Measurements from ENCODE around the gene NFIX. TPM values are rescaled to one million over a fixed set of nuclear protein-coding genes. Genes with fewer than 3 reads are reported as not detected.

The NFIX gene
- total and polyA plus RNA-seq, 2 donors (not counting 3 experiments of a cell fraction or from before 2014, with no cell fraction given), result 9.8 to 37.7 TPM

DNA sequence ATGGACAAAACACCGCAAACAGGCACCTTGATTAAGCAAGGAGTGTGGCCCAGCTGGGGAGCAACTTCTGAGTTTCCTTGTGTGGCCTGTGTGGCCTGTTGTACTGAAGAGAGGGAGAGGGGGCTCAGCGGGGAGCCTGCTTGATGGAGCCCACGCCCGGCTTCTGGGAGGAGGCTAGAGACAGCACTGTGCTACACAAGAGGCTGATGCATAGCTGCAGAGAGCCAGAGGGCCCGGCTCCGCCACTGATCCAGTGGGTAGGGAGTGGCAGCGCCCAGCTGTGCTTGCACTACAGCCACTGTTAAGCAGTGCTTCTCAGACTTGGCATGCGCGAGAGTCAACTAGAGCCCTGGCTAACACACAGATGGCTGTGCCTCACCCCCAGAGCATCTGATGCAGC is 88.4 kb downstream of the NFIX start:
- no peaks in the 10 kb centered on the region for H3K9me3 ChIP-seq (replicated peaks; ENCODE audit: control insufficient read depth, insufficient read depth, low read length)
- H3K27ac ChIP-seq (ENCODE audit: insufficient read depth, low read depth, low read length), result no peak overlapping the region
- H3K4me2 ChIP-seq (ENCODE audit: insufficient read depth, low read length), result no peak overlapping the region
- no peaks in the 10 kb centered on the region for H4K20me1 ChIP-seq (replicated peaks; ENCODE audit: control insufficient read depth, extremely low read depth, insufficient read depth, low read length)
- H3K4me3 ChIP-seq (replicated peaks in 1 of 3; ENCODE audit: insufficient read depth in 1 of 3, low read depth in 1 of 3, low read length in 3 of 3), result no peak overlapping the region
- H3K79me2 ChIP-seq (ENCODE audit: control insufficient read depth, insufficient read depth, low read length), result no peaks in the 10 kb centered on the region
- H3K27me3 ChIP-seq (ENCODE audit: control insufficient read depth in 2 of 2, insufficient read depth in 2 of 2, low read length in 2 of 2), result no peaks in the 10 kb centered on the region
- ChIA-PET CTCF (interaction anchor here (1.5 to 7.2 kb wide), 5 partner anchors 11 to 106 kb away, joined by 3 to 76 read pairs (median 16); no protein-coding TSS in a partner anchor), POLR2A (no interaction called here)
- no peak for TF ChIP-seq FOS (IDR thresholded peaks at IDR 0.05; ENCODE audit: borderline replicate concordance, insufficient read depth, low read length)
- no peak for TF ChIP-seq POLR2A (IDR thresholded peaks at IDR 0.05; ENCODE audit: low read depth, low read length)
- TF ChIP-seq MYC (IDR thresholded peaks at IDR 0.05; ENCODE audit: low read depth, low read length), result no peak
- TF ChIP-seq JUN (IDR thresholded peaks at IDR 0.05; ENCODE audit: borderline replicate concordance, insufficient read depth, insufficient read length, low read depth), result no peak
- no peak for TF ChIP-seq POLR2AphosphoS5 (IDR thresholded peaks at IDR 0.05; ENCODE audit: insufficient read depth, low read depth, low read length)
- TF ChIP-seq, protein P1, sequence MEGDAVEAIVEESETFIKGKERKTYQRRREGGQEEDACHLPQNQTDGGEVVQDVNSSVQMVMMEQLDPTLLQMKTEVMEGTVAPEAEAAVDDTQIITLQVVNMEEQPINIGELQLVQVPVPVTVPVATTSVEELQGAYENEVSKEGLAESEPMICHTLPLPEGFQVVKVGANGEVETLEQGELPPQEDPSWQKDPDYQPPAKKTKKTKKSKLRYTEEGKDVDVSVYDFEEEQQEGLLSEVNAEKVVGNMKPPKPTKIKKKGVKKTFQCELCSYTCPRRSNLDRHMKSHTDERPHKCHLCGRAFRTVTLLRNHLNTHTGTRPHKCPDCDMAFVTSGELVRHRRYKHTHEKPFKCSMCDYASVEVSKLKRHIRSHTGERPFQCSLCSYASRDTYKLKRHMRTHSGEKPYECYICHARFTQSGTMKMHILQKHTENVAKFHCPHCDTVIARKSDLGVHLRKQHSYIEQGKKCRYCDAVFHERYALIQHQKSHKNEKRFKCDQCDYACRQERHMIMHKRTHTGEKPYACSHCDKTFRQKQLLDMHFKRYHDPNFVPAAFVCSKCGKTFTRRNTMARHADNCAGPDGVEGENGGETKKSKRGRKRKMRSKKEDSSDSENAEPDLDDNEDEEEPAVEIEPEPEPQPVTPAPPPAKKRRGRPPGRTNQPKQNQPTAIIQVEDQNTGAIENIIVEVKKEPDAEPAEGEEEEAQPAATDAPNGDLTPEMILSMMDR (IDR thresholded peaks at IDR 0.05; ENCODE audit: extremely low read depth in 1 of 2, insufficient read depth in 1 of 2, low read depth in 1 of 2, low read length in 2 of 2), result no peak
- no peak overlapping the region for H2AFZ ChIP-seq (ENCODE audit: low read depth, low read length)
- peaks cover 0 to 2% of the 10 kb centered on the region in 2 experiments for H3K36me3 ChIP-seq (ENCODE audit: control insufficient read depth in 2 of 2, extremely low read depth in 1 of 2, insufficient read depth in 2 of 2, low read length in 2 of 2)
- H3K9me1 ChIP-seq (replicated peaks; ENCODE audit: control insufficient read depth, extremely low read depth, insufficient read depth, low read length), result no peaks in the 10 kb centered on the region
- FAIRE-seq (no peak), DNase-seq (ENCODE audit: low read depth, low spot score) (no peak)
- no TSS peak for BruUV-seq (replicated peaks)
- dilution Hi-C loops (cut with MboI; ENCODE audit: extremely low pct_ligation_motif_present, low sequenced_read_pairs) (no loop called here), intact Hi-C loops (cut with micrococcal nuclease) (no loop called here)
- H3K9ac ChIP-seq (replicated peaks; ENCODE audit: extremely low read depth, insufficient read depth, low read length), result no peak overlapping the region
- H3K4me1 ChIP-seq (ENCODE audit: control insufficient read depth, extremely low read depth, insufficient read depth, low read length), result peaks cover 4% of the 10 kb centered on the region

DNA sequence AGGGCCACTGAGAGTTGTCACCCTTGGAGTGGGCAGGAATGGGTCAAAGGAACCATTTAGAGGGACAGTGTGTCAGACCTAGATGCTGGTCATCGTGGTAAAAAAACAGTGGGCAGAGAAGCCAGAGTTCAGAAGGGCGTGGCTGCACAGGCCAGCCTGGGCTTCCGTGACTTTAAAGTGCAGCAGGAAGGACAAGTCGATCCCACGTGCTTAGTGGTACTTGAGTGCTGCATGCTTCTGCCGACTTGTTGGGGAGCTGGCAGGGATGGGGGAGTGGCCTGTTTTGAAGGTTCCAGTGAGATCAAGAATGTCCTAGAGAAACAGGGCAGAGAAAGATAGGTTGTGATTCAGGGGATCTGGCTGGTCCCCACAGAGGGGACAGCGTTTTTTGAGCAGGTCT is 90.4 kb downstream of the NFIX start:
- Histone ChIP-seq H4K20me1 (replicated peaks; ENCODE audit: control insufficient read depth, extremely low read depth, insufficient read depth, low read length) (no peaks in the 10 kb centered on the region), H3K9me1 (replicated peaks; ENCODE audit: control insufficient read depth, extremely low read depth, insufficient read depth, low read length) (no peaks in the 10 kb centered on the region), H3K9me3 (replicated peaks; ENCODE audit: control insufficient read depth, insufficient read depth, low read length) (no peaks in the 10 kb centered on the region), H3K4me1 (ENCODE audit: control insufficient read depth, extremely low read depth, insufficient read depth, low read length) (no peaks in the 10 kb centered on the region), H3K79me2 (ENCODE audit: control insufficient read depth, insufficient read depth, low read length) (no peaks in the 10 kb centered on the region), H2AFZ (ENCODE audit: low read depth, low read length) (no peak overlapping the region), H3K4me3 (replicated peaks in 1 of 3; ENCODE audit: insufficient read depth in 1 of 3, low read depth in 1 of 3, low read length in 3 of 3) (no peak overlapping the region), H3K4me2 (ENCODE audit: insufficient read depth, low read length) (no peak overlapping the region), H3K27ac (ENCODE audit: insufficient read depth, low read depth, low read length) (no peak overlapping the region), H3K36me3 (ENCODE audit: control insufficient read depth in 2 of 2, extremely low read depth in 1 of 2, insufficient read depth in 2 of 2, low read length in 2 of 2) (peaks cover 0 to 2% of the 10 kb centered on the region in 2 experiments), H3K9ac (replicated peaks; ENCODE audit: extremely low read depth, insufficient read depth, low read length) (no peak overlapping the region), H3K27me3 (ENCODE audit: control insufficient read depth in 2 of 2, insufficient read depth in 2 of 2, low read length in 2 of 2) (no peaks in the 10 kb centered on the region)
- DNase-seq (ENCODE audit: low read depth, low spot score), result no peak
- no peak for FAIRE-seq
- dilution Hi-C loops (cut with MboI; ENCODE audit: extremely low pct_ligation_motif_present, low sequenced_read_pairs), result no loop called here
- BruUV-seq (replicated peaks), result no TSS peak
- POLR2A ChIA-PET, result no interaction called here
- TF ChIP-seq GATA2 (IDR thresholded peaks at IDR 0.05; ENCODE audit: insufficient read depth, insufficient read length, low read depth, low read length) (no peak), EZH2 (IDR thresholded peaks at IDR 0.05; ENCODE audit: borderline replicate concordance, low read depth, low read length, severe bottlenecking) (no peak), FOS (IDR thresholded peaks at IDR 0.05; ENCODE audit: borderline replicate concordance, insufficient read depth, low read length) (no peak), JUN (IDR thresholded peaks at IDR 0.05; ENCODE audit: borderline replicate concordance, insufficient read depth, insufficient read length, low read depth) (no peak), POLR2AphosphoS5 (IDR thresholded peaks at IDR 0.05; ENCODE audit: insufficient read depth, low read depth, low read length) (no peak), POLR2A (IDR thresholded peaks at IDR 0.05; ENCODE audit: low read depth, low read length) (no peak), MYC (IDR thresholded peaks at IDR 0.05; ENCODE audit: low read depth, low read length) (no peak)
- TF ChIP-seq, protein P1 (IDR thresholded peaks at IDR 0.05; ENCODE audit: extremely low read depth in 1 of 2, insufficient read depth in 1 of 2, low read depth in 1 of 2, low read length in 2 of 2), result no peak
- TF ChIP-seq, protein P2, sequence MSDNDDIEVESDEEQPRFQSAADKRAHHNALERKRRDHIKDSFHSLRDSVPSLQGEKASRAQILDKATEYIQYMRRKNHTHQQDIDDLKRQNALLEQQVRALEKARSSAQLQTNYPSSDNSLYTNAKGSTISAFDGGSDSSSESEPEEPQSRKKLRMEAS (IDR thresholded peaks at IDR 0.05; ENCODE audit: insufficient read depth, insufficient read length), result no peak
- intact Hi-C loops (cut with micrococcal nuclease), result no loop called here
- CTCF ChIA-PET, result interaction anchor here (1.0 to 7.2 kb wide), 6 partner anchors 8 to 121 kb away, joined by 4 to 76 read pairs (median 7); no protein-coding TSS in a partner anchor

Measured in endothelial cell of umbilical vein (primary cell).